HS-5 (cell line): ENCODE data around the gene NVL.
"Not testable (repeated sequence)": the region's sequence is repeated elsewhere in the genome, so short reads cannot be mapped to it uniquely, and the experiment has no call there.

Experiments used
- DNase-seq: peaks from one replicate; pipeline ENCODE4 v3.0.0-alpha.2; 2012; ENCODE audit warnings: low read depth

The NVL gene

GRCh38 chr1:224235813-224236493 is 94.0 kb downstream of the NVL start:
- no peak for DNase-seq

GRCh38 chr1:224234017-224234416 is 96.0 kb downstream of the NVL start:
- DNase-seq, result no peak

- no peak for DNase-seq
These were observed 103.0 kb downstream of the NVL start for GRCh38 chr1:224226849-224227502.

- no peak for DNase-seq
These were observed 105.9 kb downstream of the NVL start for GRCh38 chr1:224223819-224224714.

GRCh38 chr1:224219612-224220059 is 110.3 kb downstream of the NVL start:
- no peak for DNase-seq

- DNase-seq, result no peak
These were observed 110.9 kb downstream of the NVL start for GRCh38 chr1:224219011-224219611.

GRCh38 chr1:224217655-224218623 is 112.0 kb downstream of the NVL start:
- no peak for DNase-seq

- no peak for DNase-seq
These were observed 113.6 kb downstream of the NVL start for GRCh38 chr1:224216382-224216781.

- DNase-seq, result no peak
These were observed 116.4 kb downstream of the NVL start for GRCh38 chr1:224213438-224214119.

- no peak for DNase-seq
These were observed 117.3 kb downstream of the NVL start for GRCh38 chr1:224212618-224213061.

GRCh38 chr1:224211206-224211962 is 118.6 kb downstream of the NVL start:
- DNase-seq, result peak; percentile 51

- not testable (repeated sequence) for DNase-seq
These were observed 123.9 kb downstream of the NVL start for GRCh38 chr1:224205931-224206538.

- peak; percentile 50 for DNase-seq
These were observed 124.5 kb downstream of the NVL start for GRCh38 chr1:224205438-224205840.

- DNase-seq, result no peak
These were observed 126.5 kb downstream of the NVL start for GRCh38 chr1:224203243-224204016.

GRCh38 chr1:224201853-224202252 is 128.1 kb downstream of the NVL start:
- no peak for DNase-seq

- DNase-seq, result no peak
These were observed 128.6 kb downstream of the NVL start for GRCh38 chr1:224201383-224201782.

- DNase-seq, result no peak
These were observed 130.3 kb downstream of the NVL start for GRCh38 chr1:224199679-224200078.

GRCh38 chr1:224198572-224198971 is 131.4 kb downstream of the NVL start:
- DNase-seq, result no peak
